ENCODE results near the gene WNT3.
A peak's percentile ranks its signal among the peaks of the same experiment; 100 is the strongest.

WNT3 gene

DNA sequence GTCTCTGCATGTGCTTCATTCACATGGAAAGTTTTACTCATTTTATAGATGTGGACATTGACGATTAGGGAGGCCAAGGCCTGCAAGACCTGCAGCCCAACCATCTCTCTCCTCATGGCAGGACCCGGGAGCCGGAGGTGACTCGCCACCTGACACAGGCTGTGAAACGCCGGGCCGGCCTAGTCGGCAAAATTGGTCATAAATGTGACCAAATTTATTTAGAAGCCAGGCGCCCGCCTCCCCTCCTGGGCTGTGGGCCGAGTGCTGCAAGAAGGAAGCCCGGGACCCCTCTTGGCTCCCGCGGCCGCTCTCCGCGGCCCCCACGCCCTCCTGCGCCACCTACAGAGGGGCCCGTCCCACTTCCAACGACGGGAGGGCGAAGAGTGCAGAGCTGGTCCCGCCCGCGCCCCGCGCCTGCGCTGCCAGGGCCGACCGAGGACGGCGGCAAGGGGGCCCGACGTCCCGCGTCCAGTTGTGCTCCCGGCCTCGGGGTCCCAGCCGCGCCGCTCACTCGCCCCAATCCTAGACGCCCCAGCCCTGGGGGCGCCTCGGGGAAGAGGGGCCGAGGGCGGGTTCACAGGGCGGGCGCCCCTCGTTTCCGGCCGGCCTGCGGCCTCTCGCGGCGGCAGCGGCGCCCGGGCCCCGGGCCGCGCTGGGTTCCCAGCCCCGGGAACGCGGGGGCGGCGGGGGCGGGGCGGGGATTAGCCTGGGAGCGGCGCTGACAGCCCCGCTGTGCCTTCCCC, 47.5 kb downstream of the WNT3 start (continued):
- peak; percentile 47 for TF ChIP-seq SP7 (tag by site-specific recombination; IDR thresholded peaks at IDR 0.05)
- TF ChIP-seq ZBTB26 (tag by site-specific recombination; optimal IDR thresholded peaks at IDR 0.05), result peak; percentile 75
- TF ChIP-seq GLIS2 (tag by site-specific recombination; IDR thresholded peaks at IDR 0.05), result peak; percentile 88
- no peak for TF ChIP-seq OSR2 (tag by site-specific recombination; IDR thresholded peaks at IDR 0.05)
- TF ChIP-seq, protein P1, sequence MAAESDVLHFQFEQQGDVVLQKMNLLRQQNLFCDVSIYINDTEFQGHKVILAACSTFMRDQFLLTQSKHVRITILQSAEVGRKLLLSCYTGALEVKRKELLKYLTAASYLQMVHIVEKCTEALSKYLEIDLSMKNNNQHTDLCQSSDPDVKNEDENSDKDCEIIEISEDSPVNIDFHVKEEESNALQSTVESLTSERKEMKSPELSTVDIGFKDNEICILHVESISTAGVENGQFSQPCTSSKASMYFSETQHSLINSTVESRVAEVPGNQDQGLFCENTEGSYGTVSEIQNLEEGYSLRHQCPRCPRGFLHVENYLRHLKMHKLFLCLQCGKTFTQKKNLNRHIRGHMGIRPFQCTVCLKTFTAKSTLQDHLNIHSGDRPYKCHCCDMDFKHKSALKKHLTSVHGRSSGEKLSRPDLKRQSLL (tag by site-specific recombination; IDR thresholded peaks at IDR 0.05), result no peak
- 0 out of 2 replicates have a peak, but pooled peaks have one; percentile 20 for TF ChIP-seq ZNF501 (tag by site-specific recombination; IDR thresholded peaks at IDR 0.05)
- peak; percentile 50 for TF ChIP-seq SP3 (tag by site-specific recombination; IDR thresholded peaks at IDR 0.05)
- peak; percentile 86; the same call in 1 of the 2 replicates for TF ChIP-seq ZNF600 (tag by site-specific recombination; IDR thresholded peaks at IDR 0.05)
- TF ChIP-seq, protein P2, sequence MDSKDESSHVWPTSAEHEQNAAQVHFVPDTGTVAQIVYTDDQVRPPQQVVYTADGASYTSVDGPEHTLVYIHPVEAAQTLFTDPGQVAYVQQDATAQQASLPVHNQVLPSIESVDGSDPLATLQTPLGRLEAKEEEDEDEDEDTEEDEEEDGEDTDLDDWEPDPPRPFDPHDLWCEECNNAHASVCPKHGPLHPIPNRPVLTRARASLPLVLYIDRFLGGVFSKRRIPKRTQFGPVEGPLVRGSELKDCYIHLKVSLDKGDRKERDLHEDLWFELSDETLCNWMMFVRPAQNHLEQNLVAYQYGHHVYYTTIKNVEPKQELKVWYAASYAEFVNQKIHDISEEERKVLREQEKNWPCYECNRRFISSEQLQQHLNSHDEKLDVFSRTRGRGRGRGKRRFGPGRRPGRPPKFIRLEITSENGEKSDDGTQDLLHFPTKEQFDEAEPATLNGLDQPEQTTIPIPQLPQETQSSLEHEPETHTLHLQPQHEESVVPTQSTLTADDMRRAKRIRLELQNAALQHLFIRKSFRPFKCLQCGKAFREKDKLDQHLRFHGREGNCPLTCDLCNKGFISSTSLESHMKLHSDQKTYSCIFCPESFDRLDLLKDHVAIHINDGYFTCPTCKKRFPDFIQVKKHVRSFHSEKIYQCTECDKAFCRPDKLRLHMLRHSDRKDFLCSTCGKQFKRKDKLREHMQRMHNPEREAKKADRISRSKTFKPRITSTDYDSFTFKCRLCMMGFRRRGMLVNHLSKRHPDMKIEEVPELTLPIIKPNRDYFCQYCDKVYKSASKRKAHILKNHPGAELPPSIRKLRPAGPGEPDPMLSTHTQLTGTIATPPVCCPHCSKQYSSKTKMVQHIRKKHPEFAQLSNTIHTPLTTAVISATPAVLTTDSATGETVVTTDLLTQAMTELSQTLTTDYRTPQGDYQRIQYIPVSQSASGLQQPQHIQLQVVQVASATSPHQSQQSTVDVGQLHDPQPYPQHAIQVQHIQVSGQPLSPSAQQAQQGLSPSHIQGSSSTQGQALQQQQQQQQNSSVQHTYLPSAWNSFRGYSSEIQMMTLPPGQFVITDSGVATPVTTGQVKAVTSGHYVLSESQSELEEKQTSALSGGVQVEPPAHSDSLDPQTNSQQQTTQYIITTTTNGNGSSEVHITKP (tag by site-specific recombination; IDR thresholded peaks at IDR 0.05), result peak; percentile 85
- TF ChIP-seq ZSCAN5A (tag by site-specific recombination; IDR thresholded peaks at IDR 0.05), result no peak
- TF ChIP-seq ZNF335 (tag by site-specific recombination; conservative IDR thresholded peaks at IDR 0.05), result peak; percentile 87
- TF ChIP-seq ZNF76 (tag by site-specific recombination; IDR thresholded peaks at IDR 0.05; ENCODE audit: borderline replicate concordance, low read depth), result peak; percentile 9; the same call in 1 of the 2 replicates

GRCh38 chr17:46770439-46770817, 48.1 kb downstream of the WNT3 start:
- ChIA-PET POLR2A (no interaction called here), CTCF (no interaction called here)
- Histone ChIP-seq H3K9me3 (ENCODE audit: control insufficient read depth, insufficient read depth, low read depth, low read length) (no peaks in the 10 kb centered on the region), H3K27ac (ENCODE audit: extremely low read depth, low read depth, low read length) (peak overlapping the region; percentile 86; the same call in 1 of the 2 replicates), H3K4me1 (ENCODE audit: control insufficient read depth, insufficient read depth, low read length) (0 out of 2 replicates have a peak, but pooled peaks cover 4% of the 10 kb centered on the region), H3K36me3 (ENCODE audit: control insufficient read depth in 2 of 2, insufficient read depth in 1 of 2, low read length in 2 of 2) (peaks cover 0 to 15% of the 10 kb centered on the region in 2 experiments; a peak in 2 of 3 replicates), H3K4me3 (ENCODE audit: low read depth, low read length) (no peak overlapping the region)
- no peak for TF ChIP-seq ZNF148 (tag by site-specific recombination; IDR thresholded peaks at IDR 0.05; ENCODE audit: borderline replicate concordance)
- TF ChIP-seq ZNF654 (tag by site-specific recombination; IDR thresholded peaks at IDR 0.05; ENCODE audit: low read depth), result no peak
- TF ChIP-seq ZNF549 (tag by site-specific recombination; IDR thresholded peaks at IDR 0.05), result no peak
- no peak for TF ChIP-seq ZNF366 (tag by site-specific recombination; conservative IDR thresholded peaks at IDR 0.05)
- no peak for TF ChIP-seq ZBTB20 (tag by site-specific recombination; IDR thresholded peaks at IDR 0.05)
- no peak for TF ChIP-seq RBAK (tag by site-specific recombination; IDR thresholded peaks at IDR 0.05)
- TF ChIP-seq ZBTB1 (tag by site-specific recombination; IDR thresholded peaks at IDR 0.05), result no peak
- TF ChIP-seq ZNF670 (tag by site-specific recombination; IDR thresholded peaks at IDR 0.05; ENCODE audit: low read depth), result no peak
- TF ChIP-seq ZNF138 (tag by site-specific recombination; IDR thresholded peaks at IDR 0.05; ENCODE audit: borderline replicate concordance), result no peak
- no peak for TF ChIP-seq ZNF146 (tag by site-specific recombination; IDR thresholded peaks at IDR 0.05)
- no peak for TF ChIP-seq HOXA7 (CRISPR knock-in tag; IDR thresholded peaks at IDR 0.05; ENCODE audit: borderline replicate concordance)
- TF ChIP-seq ZNF677 (tag by site-specific recombination; IDR thresholded peaks at IDR 0.05), result no peak
- no peak for TF ChIP-seq GLI2 (tag by site-specific recombination; IDR thresholded peaks at IDR 0.05; ENCODE audit: borderline replicate concordance, low read depth)
- TF ChIP-seq ZNF223 (tag by site-specific recombination; IDR thresholded peaks at IDR 0.05), result no peak
